Stomach (tissue), 9 donors: Measurements from ENCODE around the gene ANTXR2. TPM values are rescaled to one million over a fixed set of nuclear protein-coding genes. Genes with fewer than 3 reads are reported as not detected.

ENCODE experiments used
- DNase-seq, 2 donors: peaks; one replicate each; pipeline versions ENCODE4 v3.0.0 to v3.0.0-alpha.2; 2013 to 2019
- H3K27ac ChIP-seq, 5 donors: fragments of 200-600 bp in 4 of 5; sonication (generic) in 4 of 5; one replicate each; pipeline ENCODE4 v1.5.1; 2013 to 2019; ENCODE audit warnings: mild to moderate bottlenecking in 1 of 5, moderate library complexity in 1 of 5
- H3K27me3 ChIP-seq, 3 donors: fragments of 200-600 bp; sonication (generic); one replicate each; pipeline ENCODE4 v1.5.1; 2017 to 2019; ENCODE audit warnings: mixed run types in 1 of 3
- H3K36me3 ChIP-seq, 4 donors: fragments of 200-600 bp; sonication (generic); 1 replicate in 3 of 4; 2 replicates in 1 of 4; pipeline ENCODE4 v1.5.1; 2016 to 2019
- H3K4me1 ChIP-seq, 4 donors: fragments of 200-600 bp; sonication (generic); one replicate each; pipeline ENCODE4 v1.5.1; 2016 to 2019
- H3K4me3 ChIP-seq, 4 donors: fragments of 200-600 bp; sonication (generic) in 3 of 4; one replicate each; pipeline ENCODE4 v1.5.1; 2016 to 2019; ENCODE audit warnings: mild to moderate bottlenecking in 1 of 4
- H3K9me3 ChIP-seq, 4 donors: fragments of 200-600 bp; sonication (generic); one replicate each; pipeline ENCODE4 v1.5.1; 2016 to 2019
- EP300 ChIP-seq: sonication (generic); formaldehyde crosslinking; IDR thresholded peaks from one replicate; pipeline ENCODE4 v1.6.1; 2017; ENCODE audit warnings: antibody characterized with exemption
- POLR2A ChIP-seq, 4 donors: fragments of 450-650 bp; IDR thresholded peaks; one replicate each; pipeline ENCODE4 v1.6.1; 2016; ENCODE audit warnings: antibody characterized with exemption in 4 of 4, control low read depth in 2 of 4, mild to moderate bottlenecking in 1 of 4, moderate library complexity in 1 of 4
- POLR2AphosphoS5 ChIP-seq, 3 donors: sonication (generic); formaldehyde crosslinking; IDR thresholded peaks; one replicate each; pipeline ENCODE4 v1.6.1; 2016; ENCODE audit warnings: antibody characterized with exemption in 3 of 3
- WGBS, 5 donors: extraction: QIAGEN DNeasy Blood & Tissue Kit in 3 of 5; methylation state at CpG; one replicate each; pipeline versions ENCODE4 v1.1.5 to v1.1.7; 2013 to 2018; 5-methylcytosine and 5-hydroxymethylcytosine counted together
- intact Hi-C: fragments of 100-400 bp; cut with DNase I; formaldehyde crosslinking; loops from one replicate; pipeline ENCODE4 v1.15.1; 2023; ENCODE audit warnings: low total_unique reads
- polyA plus RNA-seq, 3 donors: library from polyadenylated mRNA; stranded (reverse); fragments of 200-250 nt; gene quantifications; one replicate each; pipeline ENCODE4 v1.2.3, GENCODE V29; 2013
- total RNA-seq, 5 donors: library from RNA; depleted of rRNA; stranded (reverse); fragments of >200 nt; gene quantifications; one replicate each; pipeline versions ENCODE4 v1.1.0 to v1.2.3, GENCODE V29; 2014 to 2016
- TF ChIP-seq, protein P1 (sequence below), 7 experiments: fragments of 450-650 bp in 4 of 7; fragments of 200-600 bp in 3 of 7; sonication (generic) in 3 of 7; IDR thresholded peaks; one replicate each; pipeline ENCODE4 v1.5.1; 2016 to 2019; ENCODE audit warnings: antibody characterized with exemption in 7 of 7, control low read depth in 2 of 7, mild to moderate bottlenecking in 1 of 7
- donor health status: healthy with polysubstance abuse.
- donor health status: Bipolar disorder and iron deficiency.
- donor health status: healthy.

The ANTXR2 gene
- total and polyA plus RNA-seq, 8 donors: 8.3 to 116 (median 36.1) TPM

DNA sequence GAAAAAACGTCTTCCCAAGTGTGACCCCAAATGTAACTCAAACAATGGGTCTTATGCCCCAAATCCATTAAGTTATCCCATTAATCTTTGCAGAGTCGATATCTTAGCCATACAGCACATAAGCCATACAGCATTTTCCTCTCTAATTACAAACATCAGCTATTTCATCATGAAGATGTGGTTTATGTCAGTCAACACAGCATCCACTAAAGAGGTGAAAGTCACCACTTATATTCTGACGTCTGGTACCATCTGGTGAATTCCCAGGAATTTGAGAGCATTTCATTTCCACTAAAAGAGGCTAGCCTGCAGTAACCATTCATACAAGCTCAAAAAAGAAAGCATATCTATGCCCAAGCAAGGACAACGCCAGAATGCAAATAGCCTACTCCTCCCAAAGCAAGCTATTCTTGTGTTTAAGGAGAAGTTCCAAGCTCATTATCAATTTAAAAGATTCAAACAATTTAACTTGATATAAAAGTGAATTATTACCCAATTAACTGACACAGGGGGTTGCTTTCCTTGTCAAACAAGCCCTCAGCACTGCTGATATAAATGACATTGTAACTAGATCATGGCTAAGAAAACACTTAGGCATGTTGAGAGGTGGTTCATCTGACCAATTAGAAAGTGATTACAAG lies 203.3 kb downstream of the ANTXR2 start:
- intact Hi-C loops: no loop called here

DNA sequence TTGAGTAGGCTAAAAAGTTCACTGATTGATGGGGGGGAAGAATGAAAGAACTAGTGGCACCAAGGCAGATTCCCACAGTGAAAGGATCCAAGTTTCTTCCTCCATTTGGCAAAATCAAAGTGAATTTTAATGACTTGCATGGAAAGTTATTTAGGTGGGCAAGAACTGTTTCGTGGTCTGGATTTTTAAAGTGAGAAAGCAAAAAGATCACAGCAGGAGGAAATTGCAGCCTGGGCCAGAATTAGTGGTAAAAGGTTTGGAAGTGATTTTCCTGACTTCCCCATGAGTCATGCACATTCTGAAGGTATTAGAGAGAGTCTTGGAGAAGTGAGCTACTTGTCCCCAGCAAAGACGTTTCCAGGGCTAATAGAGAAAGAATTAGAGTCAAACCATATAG lies 207.8 kb downstream of the ANTXR2 start:
- Histone ChIP-seq H3K36me3 (no peaks in the 10 kb centered on the region), H3K9me3 (no peaks in the 10 kb centered on the region), H3K4me3 (no peak overlapping the region), H3K27ac (no peak overlapping the region), H3K27me3 (no peaks in the 10 kb centered on the region), H3K4me1 (no peaks in the 10 kb centered on the region)
- intact Hi-C loops: no loop called here
- 39 to 52% (median 44%) methylated on average over 2 of the region's 2 CpGs for WGBS, 5 donors
- TF ChIP-seq POLR2AphosphoS5 (IDR thresholded peaks at IDR 0.05): no peak
- TF ChIP-seq, protein P1, sequence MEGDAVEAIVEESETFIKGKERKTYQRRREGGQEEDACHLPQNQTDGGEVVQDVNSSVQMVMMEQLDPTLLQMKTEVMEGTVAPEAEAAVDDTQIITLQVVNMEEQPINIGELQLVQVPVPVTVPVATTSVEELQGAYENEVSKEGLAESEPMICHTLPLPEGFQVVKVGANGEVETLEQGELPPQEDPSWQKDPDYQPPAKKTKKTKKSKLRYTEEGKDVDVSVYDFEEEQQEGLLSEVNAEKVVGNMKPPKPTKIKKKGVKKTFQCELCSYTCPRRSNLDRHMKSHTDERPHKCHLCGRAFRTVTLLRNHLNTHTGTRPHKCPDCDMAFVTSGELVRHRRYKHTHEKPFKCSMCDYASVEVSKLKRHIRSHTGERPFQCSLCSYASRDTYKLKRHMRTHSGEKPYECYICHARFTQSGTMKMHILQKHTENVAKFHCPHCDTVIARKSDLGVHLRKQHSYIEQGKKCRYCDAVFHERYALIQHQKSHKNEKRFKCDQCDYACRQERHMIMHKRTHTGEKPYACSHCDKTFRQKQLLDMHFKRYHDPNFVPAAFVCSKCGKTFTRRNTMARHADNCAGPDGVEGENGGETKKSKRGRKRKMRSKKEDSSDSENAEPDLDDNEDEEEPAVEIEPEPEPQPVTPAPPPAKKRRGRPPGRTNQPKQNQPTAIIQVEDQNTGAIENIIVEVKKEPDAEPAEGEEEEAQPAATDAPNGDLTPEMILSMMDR (IDR thresholded peaks at IDR 0.05): no peak
- TF ChIP-seq POLR2A (IDR thresholded peaks at IDR 0.05): no peak
- TF ChIP-seq EP300: no peak
- DNase-seq: peak in 1 of 2 donors; percentile 11

More for the DNA sequence above, 203.3 kb downstream of the ANTXR2 start:
- Histone ChIP-seq H3K27ac (no peak overlapping the region), H3K4me3 (no peak overlapping the region), H3K27me3 (no peaks in the 10 kb centered on the region), H3K36me3 (no peaks in the 10 kb centered on the region), H3K4me1 (no peaks in the 10 kb centered on the region), H3K9me3 (no peaks in the 10 kb centered on the region)
- TF ChIP-seq, protein P1 (IDR thresholded peaks at IDR 0.05): no peak
- no peak for TF ChIP-seq EP300
- TF ChIP-seq POLR2A (IDR thresholded peaks at IDR 0.05): no peak
- 57 to 76% (median 62%) methylated on average over 4 of the region's 4 CpGs for WGBS, 5 donors
- DNase-seq: no peak

- no peak for TF ChIP-seq EP300
- TF ChIP-seq, protein P1 (IDR thresholded peaks at IDR 0.05): no peak
- no peak for TF ChIP-seq POLR2AphosphoS5 (IDR thresholded peaks at IDR 0.05)
- TF ChIP-seq POLR2A (IDR thresholded peaks at IDR 0.05): no peak
- intact Hi-C loops: no loop called here
- 52 to 69% (median 63%) methylated on average over 3 of the region's 3 CpGs for WGBS, 5 donors
- Histone ChIP-seq H3K27me3 (no peaks in the 10 kb centered on the region), H3K36me3 (no peaks in the 10 kb centered on the region), H3K27ac (no peak overlapping the region), H3K4me1 (no peaks in the 10 kb centered on the region), H3K9me3 (no peaks in the 10 kb centered on the region), H3K4me3 (no peak overlapping the region)
- DNase-seq: peak in 1 of 2 donors; percentile 48
Observed at GRCh38 chr4:79864500-79865200, 208.4 kb downstream of the ANTXR2 start.

DNA sequence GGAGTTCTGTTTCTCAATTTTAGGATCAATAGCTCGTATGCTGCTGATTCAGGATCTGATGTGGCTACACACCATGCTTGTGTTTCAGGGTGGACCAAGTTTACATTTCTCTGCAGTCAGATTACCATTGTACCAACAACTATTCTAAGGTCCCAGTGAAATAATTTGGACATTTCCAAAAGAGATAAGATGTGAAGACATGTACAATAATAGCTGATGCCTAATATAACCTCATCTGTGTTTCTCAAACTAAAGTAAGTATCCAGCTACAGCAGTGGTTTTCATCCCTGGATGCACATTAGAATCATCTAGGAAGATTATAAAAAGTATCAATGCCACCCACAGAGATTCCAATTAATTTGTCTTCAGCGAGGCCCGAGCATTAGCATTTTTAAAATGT lies 209.7 kb downstream of the ANTXR2 start:
- no peak overlapping the region for H3K27ac ChIP-seq
- no peaks in the 10 kb centered on the region for H3K36me3 ChIP-seq
- DNase-seq: no peak
- H3K27me3 ChIP-seq: no peaks in the 10 kb centered on the region
- no peaks in the 10 kb centered on the region for H3K4me1 ChIP-seq
- 76 to 84% (median 79%) methylated on average over 3 of the region's 3 CpGs for WGBS, 5 donors
- TF ChIP-seq POLR2A (IDR thresholded peaks at IDR 0.05) (no peak), EP300 (no peak), POLR2AphosphoS5 (IDR thresholded peaks at IDR 0.05) (no peak)
- TF ChIP-seq, protein P1 (IDR thresholded peaks at IDR 0.05): no peak
- no peak overlapping the region for H3K4me3 ChIP-seq
- H3K9me3 ChIP-seq: no peaks in the 10 kb centered on the region
- intact Hi-C loops: no loop called here
